Activated naive CD4-positive, alpha-beta T cell treated with anti-CD3 and anti-CD28 coated beads, Interleukin-2, amount 10 ng/mL, durations not matched to agents 5 hours and 36 hours (primary cell): ENCODE measurements around the gene DBH. TPM values are rescaled to one million over a fixed set of nuclear protein-coding genes. Genes with fewer than 3 reads are reported as not detected.

ENCODE experiments used
- total RNA-seq, 2 experiments: library from RNA; stranded (reverse); gene quantifications; one replicate each; pipeline ENCODE4 v1.2.3, GENCODE V29; 2021

DBH gene
- total RNA-seq: not detected

DNA sequence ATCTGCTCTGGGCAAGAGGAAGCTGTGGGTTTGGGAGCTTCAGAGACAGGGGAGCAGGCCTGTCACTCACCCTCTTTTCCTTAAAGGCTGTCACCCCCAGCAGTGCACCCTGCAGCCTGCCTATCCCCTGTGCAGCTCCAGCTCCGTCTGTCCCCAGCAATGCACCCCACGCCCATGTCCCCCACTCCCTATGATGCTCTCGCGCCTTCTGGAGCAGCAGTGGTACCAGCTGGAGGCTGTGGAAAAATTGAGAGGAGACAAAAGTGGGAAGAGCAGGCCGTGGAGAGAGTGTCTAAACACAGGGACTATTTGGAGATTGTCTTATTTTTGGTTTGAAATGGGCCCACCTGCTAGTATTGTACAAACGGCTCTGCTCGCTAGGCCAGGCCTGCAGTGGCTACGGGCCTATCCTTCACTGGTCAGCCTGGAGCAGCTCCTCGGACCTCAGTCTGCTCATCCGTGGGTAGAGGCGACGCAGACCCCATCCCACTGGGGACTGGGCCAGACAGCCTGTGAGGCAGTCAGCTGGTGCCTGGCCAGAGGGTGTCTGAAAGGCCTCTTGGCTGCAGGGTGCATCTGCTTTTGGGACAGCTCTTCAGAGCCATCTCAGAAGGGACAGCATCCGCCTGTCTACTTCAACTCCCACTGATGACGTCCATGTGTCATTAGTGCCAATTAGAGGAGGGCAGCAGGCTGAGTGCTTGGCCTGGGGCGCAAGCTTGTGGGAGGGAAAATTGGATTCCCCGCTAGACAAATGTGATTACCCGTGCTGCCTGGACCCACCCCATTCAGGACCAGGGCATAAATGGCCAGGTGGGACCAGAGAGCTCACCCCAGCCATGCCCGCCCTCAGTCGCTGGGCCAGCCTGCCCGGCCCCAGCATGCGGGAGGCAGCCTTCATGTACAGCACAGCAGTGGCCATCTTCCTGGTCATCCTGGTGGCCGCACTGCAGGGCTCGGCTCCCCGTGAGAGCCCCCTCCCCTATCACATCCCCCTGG, at the start of gene DBH:
TSS of gene DBH (plus strand) at position 831 of the 999 bp plus-strand sequence. CDS start at position 840, 9 bp downstream.

DNA sequence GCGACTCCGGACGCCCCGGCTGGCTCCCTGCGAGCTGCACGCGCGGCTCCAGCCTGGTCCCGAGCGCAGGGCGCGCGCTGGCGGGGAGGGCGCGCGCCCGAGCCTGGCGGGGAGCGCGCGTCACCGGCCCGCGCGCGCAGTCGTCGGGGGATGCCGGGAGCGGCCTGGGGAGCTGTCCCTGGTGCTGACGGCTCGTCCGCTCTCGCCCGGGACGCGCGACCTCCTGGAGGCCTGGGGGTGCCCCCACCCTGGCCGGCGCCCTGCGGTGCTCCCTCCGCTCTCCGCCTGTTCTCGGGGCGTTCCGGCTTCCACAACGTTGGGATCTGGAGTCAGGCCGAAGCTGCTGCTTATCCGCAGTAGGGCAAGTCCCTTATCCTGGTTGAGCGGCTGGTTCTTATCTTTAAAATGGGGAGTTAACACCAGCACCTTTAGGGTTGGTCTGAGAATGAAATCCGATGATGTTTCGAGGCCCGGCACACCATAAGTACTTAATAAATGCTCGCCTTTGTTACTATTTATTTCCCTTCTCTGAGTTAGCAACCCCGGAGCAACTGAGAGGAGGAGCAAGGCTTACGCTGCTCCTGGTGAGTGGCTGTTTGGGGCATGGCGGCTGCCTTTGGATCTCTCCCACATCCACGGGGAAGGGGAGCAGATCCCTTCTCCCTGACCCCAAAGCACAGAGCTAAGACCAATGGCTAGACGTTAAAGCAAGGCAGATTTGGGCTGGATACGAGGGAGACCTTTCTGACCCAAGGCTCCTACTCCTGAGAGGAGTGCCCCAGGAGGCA, 26.7 kb upstream of the DBH start, which contains the start of gene FAM163B:
TSS of gene FAM163B (minus strand) at position 79 of the 788 bp plus-strand sequence. CDS start 29,166 bp downstream, outside the sequence.

Other genes with a start within 250 kb of the DBH start
- gene REXO4, start 218.4 kb upstream of the DBH start, total RNA-seq: 10 to 100 TPM; 22.1 to 27.4 TPM
- 1 to 10 TPM; 1.6 to 1.7 TPM for gene ADAMTS13, start 214.0 kb upstream of the DBH start, total RNA-seq
- 1 to 10 TPM; 1.6 to 1.9 TPM for gene CACFD1, start 176.4 kb upstream of the DBH start, total RNA-seq
- 1 to 10 TPM; 3.0 TPM for gene SLC2A6, start 157.3 kb upstream of the DBH start, total RNA-seq
- gene MYMK, start 111.4 kb upstream of the DBH start, total RNA-seq: not detected
- gene ADAMTSL2, start 101.7 kb upstream of the DBH start, total RNA-seq: not detected
- gene FAM163B, start 27.0 kb upstream of the DBH start, total RNA-seq: not detected
- 1 to 10 TPM; 4.3 to 5.2 TPM for gene SARDH, start 102.0 kb downstream of the DBH start, total RNA-seq